ENCODE results near the gene DHRS13. TPM values are rescaled to one million over a fixed set of nuclear protein-coding genes. Genes with fewer than 3 reads are reported as not detected.

The DHRS13 gene
- total and polyA plus RNA-seq, 2 donors (not counting 1 experiment from before 2014, with no cell fraction given): 11.9 to 28.1 TPM

DNA sequence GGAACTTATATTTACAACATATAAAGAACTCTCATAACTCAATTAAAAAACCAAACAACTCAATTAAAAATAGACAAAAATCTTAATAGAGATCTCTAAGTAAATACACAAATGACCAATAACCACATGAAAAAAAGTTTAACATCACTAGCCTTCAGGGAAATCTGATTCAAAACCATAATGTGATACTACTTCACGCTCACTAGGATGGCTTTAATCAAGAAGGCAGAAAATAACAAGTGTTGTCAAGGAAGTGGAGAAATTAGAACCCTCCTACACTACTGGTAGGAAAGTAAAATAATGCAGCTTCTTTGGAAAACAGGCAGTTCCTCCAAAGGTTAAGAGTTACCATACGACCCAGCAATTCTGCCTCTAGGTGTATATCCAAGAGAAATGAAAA lies 40.0 kb upstream of the DHRS13 start:
- TF ChIP-seq, protein P1, sequence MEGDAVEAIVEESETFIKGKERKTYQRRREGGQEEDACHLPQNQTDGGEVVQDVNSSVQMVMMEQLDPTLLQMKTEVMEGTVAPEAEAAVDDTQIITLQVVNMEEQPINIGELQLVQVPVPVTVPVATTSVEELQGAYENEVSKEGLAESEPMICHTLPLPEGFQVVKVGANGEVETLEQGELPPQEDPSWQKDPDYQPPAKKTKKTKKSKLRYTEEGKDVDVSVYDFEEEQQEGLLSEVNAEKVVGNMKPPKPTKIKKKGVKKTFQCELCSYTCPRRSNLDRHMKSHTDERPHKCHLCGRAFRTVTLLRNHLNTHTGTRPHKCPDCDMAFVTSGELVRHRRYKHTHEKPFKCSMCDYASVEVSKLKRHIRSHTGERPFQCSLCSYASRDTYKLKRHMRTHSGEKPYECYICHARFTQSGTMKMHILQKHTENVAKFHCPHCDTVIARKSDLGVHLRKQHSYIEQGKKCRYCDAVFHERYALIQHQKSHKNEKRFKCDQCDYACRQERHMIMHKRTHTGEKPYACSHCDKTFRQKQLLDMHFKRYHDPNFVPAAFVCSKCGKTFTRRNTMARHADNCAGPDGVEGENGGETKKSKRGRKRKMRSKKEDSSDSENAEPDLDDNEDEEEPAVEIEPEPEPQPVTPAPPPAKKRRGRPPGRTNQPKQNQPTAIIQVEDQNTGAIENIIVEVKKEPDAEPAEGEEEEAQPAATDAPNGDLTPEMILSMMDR (IDR thresholded peaks at IDR 0.05): no peak
- Histone ChIP-seq H3K4me3 (ENCODE audit: control extremely low read depth in 1 of 5, extremely low read depth in 1 of 5, insufficient read depth in 1 of 5, low read depth in 2 of 5, low read length in 4 of 5) (no peak overlapping the region), H3K79me2 (ENCODE audit: control insufficient read depth, insufficient read depth, low read length) (peaks cover 100% of the 10 kb centered on the region), H3K36me3 (replicated peaks in 1 of 2; ENCODE audit: control extremely low read depth in 1 of 2, control insufficient read depth in 1 of 2, extremely low read depth in 1 of 2, insufficient read depth in 2 of 2, low read length in 1 of 2) (peaks cover 0 to 18% of the 10 kb centered on the region in 2 experiments), H2AFZ (ENCODE audit: insufficient read depth, low read depth, low read length, poor library complexity, severe bottlenecking) (no peak overlapping the region), H3K4me1 (ENCODE audit: control insufficient read depth in 2 of 2, insufficient read depth in 2 of 2, low read length in 2 of 2) (peaks cover 43 to 52% of the 10 kb centered on the region in 2 donors), H3K9me3 (ENCODE audit: control extremely low read depth in 1 of 3, control insufficient read depth in 2 of 3, insufficient read depth in 1 of 3, low read length in 2 of 3) (no peaks in the 10 kb centered on the region), H3K9ac (ENCODE audit: low read length) (no peak overlapping the region), H4K20me1 (ENCODE audit: control insufficient read depth, insufficient read depth, low read length, poor library complexity, severe bottlenecking) (peaks cover 79% of the 10 kb centered on the region), H3K27me3 (replicated peaks in 1 of 4; ENCODE audit: control extremely low read depth in 1 of 4, control insufficient read depth in 3 of 4, insufficient read depth in 4 of 4, low read length in 3 of 4) (no peaks in the 10 kb centered on the region), H3K4me2 (replicated peaks; ENCODE audit: low read depth, low read length, poor library complexity, severe bottlenecking) (no peak overlapping the region), H3K27ac (ENCODE audit: low read length in 2 of 2) (no peak overlapping the region)
- H3K27ac Mint-ChIP-seq: no peak overlapping the region
- ChIA-PET POLR2A (no interaction called here), CTCF (interaction anchor here (0.6 to 1.4 kb wide), 2 partner anchors 26 to 180 kb away, joined by 3 to 5 read pairs; no protein-coding TSS in a partner anchor)
- intact Hi-C loops (cut with micrococcal nuclease): no loop called here
- ATAC-seq (ENCODE audit: low read depth) (no peak), DNase-seq (no peak)
- no peak overlapping the region for H3K4me3 Mint-ChIP-seq
- no peaks in the 10 kb centered on the region for H3K9me3 Mint-ChIP-seq (ENCODE audit: insufficient read depth)
- H3K27me3 Mint-ChIP-seq: no peaks in the 10 kb centered on the region
- H3K4me1 Mint-ChIP-seq: peaks cover 82% of the 10 kb centered on the region
- WGBS (ENCODE audit: insufficient coverage): no CpG with 5 or more reads among the region's 2 CpGs

DNA sequence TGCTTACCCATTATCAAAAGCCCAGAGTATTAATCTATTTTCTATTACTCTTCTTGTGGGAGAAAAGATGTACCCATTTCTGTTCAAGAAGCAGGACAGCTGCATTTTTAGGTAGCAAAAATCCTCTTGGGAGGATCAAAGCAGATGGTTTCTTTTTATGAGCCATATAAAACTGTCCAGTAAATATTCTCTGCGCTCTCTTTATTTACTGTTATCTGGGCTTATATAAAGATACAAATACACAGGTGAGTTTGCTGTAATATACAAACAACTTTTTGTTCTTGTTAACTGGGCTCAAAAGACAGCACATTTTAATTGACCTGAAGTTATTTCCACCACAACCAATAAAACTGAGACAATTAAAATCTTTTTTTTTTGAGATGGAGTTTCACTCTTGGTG lies 38.4 kb upstream of the DHRS13 start:
- Mint-ChIP-seq H3K4me3 (no peak overlapping the region), H3K27ac (no peak overlapping the region), H3K9me3 (ENCODE audit: insufficient read depth) (no peaks in the 10 kb centered on the region), H3K27me3 (no peaks in the 10 kb centered on the region), H3K4me1 (peaks cover 82% of the 10 kb centered on the region)
- no peaks in the 10 kb centered on the region for H3K27me3 ChIP-seq (replicated peaks in 1 of 4; ENCODE audit: control extremely low read depth in 1 of 4, control insufficient read depth in 3 of 4, insufficient read depth in 4 of 4, low read length in 3 of 4)
- H4K20me1 ChIP-seq (ENCODE audit: control insufficient read depth, insufficient read depth, low read length, poor library complexity, severe bottlenecking): peaks cover 88% of the 10 kb centered on the region
- TF ChIP-seq EZH2 (IDR thresholded peaks at IDR 0.05; ENCODE audit: borderline replicate concordance, insufficient read depth, low read depth, low read length, poor library complexity, severe bottlenecking): no peak
- TF ChIP-seq, protein P1 (IDR thresholded peaks at IDR 0.05): no peak
- intact Hi-C loops (cut with micrococcal nuclease): no loop called here
- DNase-seq (no peak), ATAC-seq (ENCODE audit: low read depth) (no peak)
- no peak overlapping the region for H3K27ac ChIP-seq (ENCODE audit: low read length in 2 of 2)
- ChIA-PET CTCF (interaction anchor here (1.5 to 2.1 kb wide), 2 partner anchors 25 to 177 kb away, joined by 6 read pairs; no protein-coding TSS in a partner anchor), POLR2A (no interaction called here)
- H3K9ac ChIP-seq (ENCODE audit: low read length): no peak overlapping the region
- no peaks in the 10 kb centered on the region for H3K9me3 ChIP-seq (ENCODE audit: control extremely low read depth in 1 of 3, control insufficient read depth in 2 of 3, insufficient read depth in 1 of 3, low read length in 2 of 3)
- peaks cover 43 to 55% of the 10 kb centered on the region in 2 donors for H3K4me1 ChIP-seq (ENCODE audit: control insufficient read depth in 2 of 2, insufficient read depth in 2 of 2, low read length in 2 of 2)
- H3K4me3 ChIP-seq (ENCODE audit: control extremely low read depth in 1 of 5, extremely low read depth in 1 of 5, insufficient read depth in 1 of 5, low read depth in 2 of 5, low read length in 4 of 5): no peak overlapping the region
- peaks cover 0 to 21% of the 10 kb centered on the region in 2 experiments for H3K36me3 ChIP-seq (replicated peaks in 1 of 2; ENCODE audit: control extremely low read depth in 1 of 2, control insufficient read depth in 1 of 2, extremely low read depth in 1 of 2, insufficient read depth in 2 of 2, low read length in 1 of 2)
- H3K4me2 ChIP-seq (replicated peaks; ENCODE audit: low read depth, low read length, poor library complexity, severe bottlenecking): no peak overlapping the region
- no CpG with 5 or more reads among the region's 1 CpG for WGBS (ENCODE audit: insufficient coverage)
- no peak overlapping the region for H2AFZ ChIP-seq (ENCODE audit: insufficient read depth, low read depth, low read length, poor library complexity, severe bottlenecking)
- H3K79me2 ChIP-seq (ENCODE audit: control insufficient read depth, insufficient read depth, low read length): peaks cover 100% of the 10 kb centered on the region
